Endothelial cell of umbilical vein (primary cell): ENCODE measurements around the gene PDE7B.

Experiments used
- CTCF ChIP-seq, 2 donors: IDR thresholded peaks; 1 replicate in 1 of 2; 2 replicates in 1 of 2; pipeline ENCODE4 v1.5.1; 2011; ENCODE audit warnings: low read length in 2 of 2, mild to moderate bottlenecking in 2 of 2, moderate library complexity in 2 of 2, control low read depth in 1 of 2, inconsistent platforms in 1 of 2, low read depth in 1 of 2; ENCODE audit not compliant: insufficient read depth in 1 of 2; ENCODE audit errors: extremely low read depth in 1 of 2
- MYC ChIP-seq: IDR thresholded peaks from one replicate; pipeline ENCODE4 v1.6.1; 2011; ENCODE audit warnings: mild to moderate bottlenecking, low read depth, low read length

- TF ChIP-seq CTCF (IDR thresholded peaks at IDR 0.05; ENCODE audit: extremely low read depth in 1 of 2, insufficient read depth in 1 of 2, low read depth in 1 of 2, low read length in 2 of 2) (no peak), MYC (no peak)
Observed at GRCh38 chr6:135971351-135971750, 119.8 kb downstream of the PDE7B start.
